WTC11 (cell line): ENCODE measurements around the gene PLXNA2. TPM values are rescaled to one million over a fixed set of nuclear protein-coding genes. Genes with fewer than 3 reads are reported as not detected.

Experiments
- ATAC-seq: fragments of 200-7000 bp; cut with Tn5 transposase; 2 replicates; pipeline ENCODE4 v1.10.0; 2021; ENCODE audit warnings: mild to moderate bottlenecking, moderate library complexity
- CTCF ChIA-PET: fragments of 300-600 bp; sonication (Branson Sonifier 250); formaldehyde crosslinking; loops from one replicate; lab custom pipeline; 2021; ENCODE audit warnings: antibody characterized with exemption; lab: Charles Lee
- POLR2A ChIA-PET: fragments of 350-600 bp; sonication (Branson Sonifier 250); formaldehyde crosslinking; loops from one replicate; lab custom pipeline; 2021; ENCODE audit warnings: antibody characterized with exemption; lab: Charles Lee
- DNase-seq: peaks from one replicate; pipeline ENCODE4 v3.0.0; 2021; ENCODE audit warnings: low spot score
- H3K27ac Mint-ChIP-seq: 2 replicates; pipeline ENCODE4 v1.8.0; 2021; ENCODE audit warnings: mixed read lengths
- H3K27me3 Mint-ChIP-seq: 2 replicates; pipeline ENCODE4 v1.8.0; 2021; ENCODE audit warnings: low read depth, mild to moderate bottlenecking, moderate library complexity, mixed read lengths
- H3K36me3 Mint-ChIP-seq: 2 replicates; pipeline ENCODE4 v1.8.0; 2021; ENCODE audit warnings: mixed read lengths
- H3K4me1 Mint-ChIP-seq: 2 replicates; pipeline ENCODE4 v1.8.0; 2022; ENCODE audit warnings: mixed read lengths
- H3K4me3 Mint-ChIP-seq: 2 replicates; pipeline ENCODE4 v1.8.0; 2021; ENCODE audit warnings: mild to moderate bottlenecking, moderate library complexity, mixed read lengths
- H3K9me3 Mint-ChIP-seq: 2 replicates; pipeline ENCODE4 v1.8.0; 2021; ENCODE audit warnings: mixed read lengths
- ATF1 ChIP-seq: sonication (generic); formaldehyde crosslinking; IDR thresholded peaks from 2 replicates; pipeline ENCODE4 v1.8.1; 2023; ENCODE audit warnings: mild to moderate bottlenecking, moderate library complexity, missing genetic modification reagents
- FOXP1 ChIP-seq: sonication (generic); formaldehyde crosslinking; IDR thresholded peaks from 2 replicates; pipeline ENCODE4 v1.8.0; 2022; ENCODE audit warnings: missing genetic modification reagents, mild to moderate bottlenecking, moderate library complexity, borderline replicate concordance
- GABPB1 ChIP-seq: sonication (generic); formaldehyde crosslinking; IDR thresholded peaks from 2 replicates; pipeline ENCODE4 v1.8.1; 2023; ENCODE audit warnings: mild to moderate bottlenecking, missing genetic modification reagents
- GTF2I ChIP-seq: fragments of 250-450 bp; sonication (Bioruptor Pico); conservative IDR thresholded peaks from 2 replicates; pipeline ENCODE4 v1.4.0; 2021; ENCODE audit warnings: mild to moderate bottlenecking
- IRF2 ChIP-seq: sonication (generic); formaldehyde crosslinking; IDR thresholded peaks from 2 replicates; pipeline ENCODE4 v1.8.0; 2022; ENCODE audit warnings: low read depth, missing genetic modification reagents, borderline replicate concordance
- JAZF1 ChIP-seq: fragments of 250-450 bp; sonication (Bioruptor Pico); IDR thresholded peaks from 2 replicates; pipeline ENCODE4 v1.9.0; 2021; ENCODE audit warnings: moderate library complexity, mild to moderate bottlenecking, inconsistent platforms
- KAT7 ChIP-seq: sonication (generic); formaldehyde crosslinking; IDR thresholded peaks from 2 replicates; pipeline ENCODE4 v1.8.1; 2023; ENCODE audit warnings: missing genetic modification reagents, mild to moderate bottlenecking, borderline replicate concordance
- NFATC4 ChIP-seq: fragments of 250-450 bp; sonication (Bioruptor Pico); IDR thresholded peaks from 2 replicates; pipeline ENCODE4 v1.9.0; 2021; ENCODE audit warnings: mild to moderate bottlenecking
- NR2C2 ChIP-seq: sonication (generic); formaldehyde crosslinking; IDR thresholded peaks from 2 replicates; pipeline ENCODE4 v1.8.0; 2022; ENCODE audit warnings: mild to moderate bottlenecking, missing genetic modification reagents
- NR3C1 ChIP-seq: sonication (generic); formaldehyde crosslinking; conservative IDR thresholded peaks from 2 replicates; pipeline ENCODE4 v1.8.1; 2023; ENCODE audit warnings: low read depth, mild to moderate bottlenecking, missing genetic modification reagents
- SMAD4 ChIP-seq: sonication (generic); formaldehyde crosslinking; IDR thresholded peaks from 2 replicates; pipeline ENCODE4 v1.8.0; 2022; ENCODE audit warnings: mild to moderate bottlenecking, missing genetic modification reagents
- SP1 ChIP-seq: sonication (generic); formaldehyde crosslinking; conservative IDR thresholded peaks from 2 replicates; pipeline ENCODE4 v1.8.1; 2022; ENCODE audit warnings: missing genetic modification reagents
- TEAD1 ChIP-seq: sonication (generic); formaldehyde crosslinking; IDR thresholded peaks from 2 replicates; pipeline ENCODE4 v1.8.0; 2022; ENCODE audit warnings: mild to moderate bottlenecking, missing genetic modification reagents
- ZNF232 ChIP-seq: sonication (generic); formaldehyde crosslinking; IDR thresholded peaks from 2 replicates; pipeline ENCODE4 v1.8.0; 2022; ENCODE audit warnings: mild to moderate bottlenecking, missing genetic modification reagents
- total RNA-seq: library from RNA; stranded (reverse); gene quantifications from 3 replicates; pipeline ENCODE4 v1.2.3, GENCODE V29; 2021
- TF ChIP-seq, protein P1 (sequence below): sonication (generic); formaldehyde crosslinking; IDR thresholded peaks from 2 replicates; pipeline ENCODE4 v1.8.1; 2023; ENCODE audit warnings: mild to moderate bottlenecking, missing genetic modification reagents
- TF ChIP-seq, protein P2 (sequence below): fragments of 250-450 bp; sonication (Bioruptor Pico); IDR thresholded peaks from 2 replicates; pipeline ENCODE4 v1.9.0; 2021; ENCODE audit warnings: mild to moderate bottlenecking
- TF ChIP-seq, protein P3 (sequence below): fragments of 250-450 bp; sonication (Bioruptor Pico); conservative IDR thresholded peaks from 2 replicates; pipeline ENCODE4 v1.9.0; 2021; ENCODE audit warnings: mild to moderate bottlenecking
- TF ChIP-seq, protein P4 (sequence below): fragments of 250-450 bp; sonication (Bioruptor Pico); IDR thresholded peaks from 2 replicates; pipeline ENCODE4 v2.1.2; 2022; ENCODE audit warnings: mild to moderate bottlenecking, moderate library complexity
- TF ChIP-seq, protein P5 (sequence below): sonication (generic); formaldehyde crosslinking; IDR thresholded peaks from 2 replicates; pipeline ENCODE4 v1.8.0; 2023; ENCODE audit warnings: mild to moderate bottlenecking, missing genetic modification reagents
- TF ChIP-seq, protein P6 (sequence below): sonication (generic); formaldehyde crosslinking; IDR thresholded peaks from 2 replicates; pipeline ENCODE4 v1.8.1; 2022; ENCODE audit warnings: mild to moderate bottlenecking, moderate library complexity, missing genetic modification reagents
- TF ChIP-seq, protein P7 (sequence below): sonication (generic); formaldehyde crosslinking; IDR thresholded peaks from 2 replicates; pipeline ENCODE4 v1.8.0; 2022; ENCODE audit warnings: mild to moderate bottlenecking, missing genetic modification reagents

Gene PLXNA2
- total RNA-seq, 1 experiment from 2014 or later: 4.2 TPM

DNA sequence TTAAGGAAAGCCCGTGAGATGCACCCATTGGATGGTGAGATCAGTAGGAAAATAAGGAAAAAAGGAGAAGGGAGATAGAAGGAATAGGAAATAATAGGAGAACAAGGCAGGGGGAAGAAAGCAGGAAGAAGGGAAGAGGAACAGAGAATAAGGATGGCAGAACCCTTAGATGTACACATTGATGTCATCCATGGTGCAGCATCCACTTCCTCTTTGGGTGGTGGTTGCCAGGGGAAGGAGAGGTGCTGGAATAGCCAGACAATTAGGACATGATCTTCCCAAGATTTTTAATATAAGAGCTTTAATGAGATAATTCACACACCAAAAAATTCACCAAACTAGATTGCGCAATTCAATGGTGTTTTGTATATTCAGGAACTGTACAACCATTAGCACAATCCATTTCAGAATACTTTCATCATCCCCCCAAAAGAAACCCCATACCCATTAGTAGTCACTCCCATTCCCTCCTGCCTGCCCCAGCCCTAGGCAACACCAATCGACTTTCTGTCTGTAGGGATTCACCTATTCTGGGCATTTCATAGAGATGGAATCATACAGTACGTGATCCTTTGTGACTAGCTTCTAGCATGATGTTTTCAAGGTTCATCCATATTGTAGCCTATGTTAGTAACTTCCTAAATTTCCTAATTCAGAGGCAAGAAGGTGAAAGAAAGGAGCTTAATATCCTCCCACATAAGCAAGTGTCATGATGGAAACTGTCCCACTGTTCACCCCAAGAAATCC, 121.4 kb downstream of the PLXNA2 start:
- DNase-seq: no peak
- no peaks in the 10 kb centered on the region; the same call in 1 of the 2 replicates for H3K27me3 Mint-ChIP-seq
- H3K36me3 Mint-ChIP-seq: no peaks in the 10 kb centered on the region
- POLR2A ChIA-PET: no interaction called here
- H3K27ac Mint-ChIP-seq: no peak overlapping the region
- TF ChIP-seq, protein P1, sequence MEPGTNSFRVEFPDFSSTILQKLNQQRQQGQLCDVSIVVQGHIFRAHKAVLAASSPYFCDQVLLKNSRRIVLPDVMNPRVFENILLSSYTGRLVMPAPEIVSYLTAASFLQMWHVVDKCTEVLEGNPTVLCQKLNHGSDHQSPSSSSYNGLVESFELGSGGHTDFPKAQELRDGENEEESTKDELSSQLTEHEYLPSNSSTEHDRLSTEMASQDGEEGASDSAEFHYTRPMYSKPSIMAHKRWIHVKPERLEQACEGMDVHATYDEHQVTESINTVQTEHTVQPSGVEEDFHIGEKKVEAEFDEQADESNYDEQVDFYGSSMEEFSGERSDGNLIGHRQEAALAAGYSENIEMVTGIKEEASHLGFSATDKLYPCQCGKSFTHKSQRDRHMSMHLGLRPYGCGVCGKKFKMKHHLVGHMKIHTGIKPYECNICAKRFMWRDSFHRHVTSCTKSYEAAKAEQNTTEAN (CRISPR knock-in tag): no peak
- no peak for TF ChIP-seq FOXP1
- TF ChIP-seq, protein P2, sequence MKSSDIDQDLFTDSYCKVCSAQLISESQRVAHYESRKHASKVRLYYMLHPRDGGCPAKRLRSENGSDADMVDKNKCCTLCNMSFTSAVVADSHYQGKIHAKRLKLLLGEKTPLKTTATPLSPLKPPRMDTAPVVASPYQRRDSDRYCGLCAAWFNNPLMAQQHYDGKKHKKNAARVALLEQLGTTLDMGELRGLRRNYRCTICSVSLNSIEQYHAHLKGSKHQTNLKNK (CRISPR knock-in tag): no peak
- TF ChIP-seq IRF2 (CRISPR knock-in tag): no peak
- no peak for TF ChIP-seq NR3C1 (CRISPR knock-in tag)
- TF ChIP-seq ATF1: no peak
- no peak for TF ChIP-seq ZNF232
- TF ChIP-seq NR2C2 (CRISPR knock-in tag): no peak
- TF ChIP-seq, protein P3, sequence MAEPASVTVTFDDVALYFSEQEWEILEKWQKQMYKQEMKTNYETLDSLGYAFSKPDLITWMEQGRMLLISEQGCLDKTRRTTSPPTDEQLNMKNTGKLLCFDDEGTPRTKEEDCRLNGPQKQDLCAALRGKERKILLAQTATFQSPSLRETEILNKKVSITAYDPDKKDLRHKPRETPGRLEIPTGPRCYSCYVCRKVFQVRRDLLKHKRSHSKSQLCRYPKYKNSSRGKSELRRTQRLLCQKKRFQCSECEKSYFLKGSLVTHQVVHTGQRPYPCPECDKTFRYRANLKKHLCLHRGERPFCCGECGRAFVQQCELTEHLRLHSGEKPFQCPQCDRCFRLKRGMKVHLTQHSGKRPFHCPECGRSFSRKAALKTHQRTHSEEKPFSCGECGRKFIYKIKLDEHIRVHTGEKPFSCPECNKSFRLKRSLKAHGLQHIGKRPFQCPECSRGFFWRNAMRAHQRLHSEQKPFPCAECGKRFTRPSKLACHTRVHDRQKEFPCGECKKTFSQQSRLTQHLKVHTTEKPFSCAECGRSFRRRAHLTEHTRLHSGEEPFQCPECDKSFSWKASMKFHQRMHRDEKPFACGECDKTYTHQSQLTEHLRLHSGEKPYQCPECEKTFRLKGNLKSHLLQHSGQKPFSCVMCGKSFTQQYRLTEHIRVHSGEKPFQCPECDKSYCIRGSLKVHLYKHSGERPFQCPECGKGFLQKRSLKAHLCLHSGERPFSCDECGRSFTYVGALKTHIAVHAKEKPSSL (CRISPR knock-in tag): no peak
- TF ChIP-seq, protein P4, sequence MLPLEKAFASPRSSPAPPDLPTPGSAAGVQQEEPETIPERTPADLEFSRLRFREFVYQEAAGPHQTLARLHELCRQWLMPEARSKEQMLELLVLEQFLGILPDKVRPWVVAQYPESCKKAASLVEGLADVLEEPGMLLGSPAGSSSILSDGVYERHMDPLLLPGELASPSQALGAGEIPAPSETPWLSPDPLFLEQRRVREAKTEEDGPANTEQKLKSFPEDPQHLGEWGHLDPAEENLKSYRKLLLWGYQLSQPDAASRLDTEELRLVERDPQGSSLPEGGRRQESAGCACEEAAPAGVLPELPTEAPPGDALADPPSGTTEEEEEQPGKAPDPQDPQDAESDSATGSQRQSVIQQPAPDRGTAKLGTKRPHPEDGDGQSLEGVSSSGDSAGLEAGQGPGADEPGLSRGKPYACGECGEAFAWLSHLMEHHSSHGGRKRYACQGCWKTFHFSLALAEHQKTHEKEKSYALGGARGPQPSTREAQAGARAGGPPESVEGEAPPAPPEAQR (CRISPR knock-in tag): no peak
- TF ChIP-seq GABPB1 (CRISPR knock-in tag): no peak
- no peak for TF ChIP-seq SMAD4 (CRISPR knock-in tag)
- no peak overlapping the region for H3K4me3 Mint-ChIP-seq
- no peaks in the 10 kb centered on the region for H3K9me3 Mint-ChIP-seq
- no peak for ATAC-seq
- peaks cover 6% of the 10 kb centered on the region for H3K4me1 Mint-ChIP-seq
- CTCF ChIA-PET: interaction anchor here (1.3 to 2.0 kb wide), 2 partner anchors 9 to 122 kb away, joined by 4 to 7 read pairs; partner anchors contain the start of gene PLXNA2

DNA sequence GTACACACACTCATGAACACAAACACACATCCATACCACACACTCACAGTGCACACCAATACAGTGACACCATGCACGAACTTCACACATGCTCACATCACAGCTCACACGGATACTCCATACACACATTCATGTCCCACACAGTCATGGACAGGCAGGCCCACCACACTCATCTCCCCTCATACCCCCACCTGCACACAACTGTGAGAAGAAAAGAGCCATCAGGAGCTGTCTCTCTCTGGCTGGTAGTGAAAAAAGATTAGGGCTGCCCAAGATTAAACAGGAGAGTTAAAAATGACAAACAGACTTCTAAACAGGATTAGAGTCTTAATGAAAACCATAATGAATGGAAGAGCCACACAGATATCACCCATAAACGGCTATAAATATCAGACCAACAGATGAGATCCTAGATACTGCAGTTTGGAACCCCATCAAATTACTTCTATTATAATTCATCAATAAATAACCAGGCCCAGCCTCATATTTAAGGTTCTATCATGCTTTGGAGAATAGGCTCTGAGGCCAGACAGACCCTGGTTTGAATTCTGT, 122.3 kb downstream of the PLXNA2 start:
- no peak for DNase-seq
- POLR2A ChIA-PET: no interaction called here
- Mint-ChIP-seq H3K27ac (no peak overlapping the region), H3K4me1 (no peaks in the 10 kb centered on the region; the same call in 1 of the 2 replicates), H3K4me3 (no peak overlapping the region), H3K36me3 (no peaks in the 10 kb centered on the region), H3K27me3 (no peaks in the 10 kb centered on the region), H3K9me3 (no peaks in the 10 kb centered on the region)
- no peak for ATAC-seq
- CTCF ChIA-PET: no interaction called here
- no peak for TF ChIP-seq NFATC4 (CRISPR knock-in tag)
- TF ChIP-seq SP1 (CRISPR knock-in tag): no peak
- TF ChIP-seq, protein P5, sequence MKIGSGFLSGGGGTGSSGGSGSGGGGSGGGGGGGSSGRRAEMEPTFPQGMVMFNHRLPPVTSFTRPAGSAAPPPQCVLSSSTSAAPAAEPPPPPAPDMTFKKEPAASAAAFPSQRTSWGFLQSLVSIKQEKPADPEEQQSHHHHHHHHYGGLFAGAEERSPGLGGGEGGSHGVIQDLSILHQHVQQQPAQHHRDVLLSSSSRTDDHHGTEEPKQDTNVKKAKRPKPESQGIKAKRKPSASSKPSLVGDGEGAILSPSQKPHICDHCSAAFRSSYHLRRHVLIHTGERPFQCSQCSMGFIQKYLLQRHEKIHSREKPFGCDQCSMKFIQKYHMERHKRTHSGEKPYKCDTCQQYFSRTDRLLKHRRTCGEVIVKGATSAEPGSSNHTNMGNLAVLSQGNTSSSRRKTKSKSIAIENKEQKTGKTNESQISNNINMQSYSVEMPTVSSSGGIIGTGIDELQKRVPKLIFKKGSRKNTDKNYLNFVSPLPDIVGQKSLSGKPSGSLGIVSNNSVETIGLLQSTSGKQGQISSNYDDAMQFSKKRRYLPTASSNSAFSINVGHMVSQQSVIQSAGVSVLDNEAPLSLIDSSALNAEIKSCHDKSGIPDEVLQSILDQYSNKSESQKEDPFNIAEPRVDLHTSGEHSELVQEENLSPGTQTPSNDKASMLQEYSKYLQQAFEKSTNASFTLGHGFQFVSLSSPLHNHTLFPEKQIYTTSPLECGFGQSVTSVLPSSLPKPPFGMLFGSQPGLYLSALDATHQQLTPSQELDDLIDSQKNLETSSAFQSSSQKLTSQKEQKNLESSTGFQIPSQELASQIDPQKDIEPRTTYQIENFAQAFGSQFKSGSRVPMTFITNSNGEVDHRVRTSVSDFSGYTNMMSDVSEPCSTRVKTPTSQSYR (CRISPR knock-in tag): no peak
- no peak for TF ChIP-seq GTF2I (CRISPR knock-in tag)
- TF ChIP-seq, protein P6, sequence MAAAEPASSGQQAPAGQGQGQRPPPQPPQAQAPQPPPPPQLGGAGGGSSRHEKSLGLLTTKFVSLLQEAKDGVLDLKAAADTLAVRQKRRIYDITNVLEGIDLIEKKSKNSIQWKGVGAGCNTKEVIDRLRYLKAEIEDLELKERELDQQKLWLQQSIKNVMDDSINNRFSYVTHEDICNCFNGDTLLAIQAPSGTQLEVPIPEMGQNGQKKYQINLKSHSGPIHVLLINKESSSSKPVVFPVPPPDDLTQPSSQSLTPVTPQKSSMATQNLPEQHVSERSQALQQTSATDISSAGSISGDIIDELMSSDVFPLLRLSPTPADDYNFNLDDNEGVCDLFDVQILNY (CRISPR knock-in tag): no peak
- no peak for TF ChIP-seq KAT7 (CRISPR knock-in tag)
- TF ChIP-seq, protein P3 (CRISPR knock-in tag): no peak
- TF ChIP-seq TEAD1 (CRISPR knock-in tag): no peak
- TF ChIP-seq, protein P7, sequence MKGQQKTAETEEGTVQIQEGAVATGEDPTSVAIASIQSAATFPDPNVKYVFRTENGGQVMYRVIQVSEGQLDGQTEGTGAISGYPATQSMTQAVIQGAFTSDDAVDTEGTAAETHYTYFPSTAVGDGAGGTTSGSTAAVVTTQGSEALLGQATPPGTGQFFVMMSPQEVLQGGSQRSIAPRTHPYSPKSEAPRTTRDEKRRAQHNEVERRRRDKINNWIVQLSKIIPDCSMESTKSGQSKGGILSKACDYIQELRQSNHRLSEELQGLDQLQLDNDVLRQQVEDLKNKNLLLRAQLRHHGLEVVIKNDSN (CRISPR knock-in tag): no peak
- no peak for TF ChIP-seq JAZF1 (CRISPR knock-in tag)
